ENCODE measurements around the gene SEMA3E. TPM values are rescaled to one million over a fixed set of nuclear protein-coding genes. Genes with fewer than 3 reads are reported as not detected.

SEMA3E gene
- total RNA-seq, 4 donors from 2014 or later = 1.5 to 5.3 (median 3.5) TPM

GRCh38 chr7:83689855-83690254, 40.9 kb upstream of the SEMA3E start:
- TF ChIP-seq CTCF (IDR thresholded peaks at IDR 0.05; ENCODE audit: low read depth) = no peak

- no peak for TF ChIP-seq CTCF (IDR thresholded peaks at IDR 0.05; ENCODE audit: low read depth)
These were observed 37.5 kb upstream of the SEMA3E start for GRCh38 chr7:83686416-83686815.

- no peak for TF ChIP-seq CTCF (IDR thresholded peaks at IDR 0.05; ENCODE audit: low read depth)
These were observed 36.0 kb upstream of the SEMA3E start for GRCh38 chr7:83684928-83685327.

GRCh38 chr7:83681200-83681778, 32.4 kb upstream of the SEMA3E start:
- no peak for TF ChIP-seq CTCF (IDR thresholded peaks at IDR 0.05; ENCODE audit: low read depth)

GRCh38 chr7:83677180-83677866, 28.4 kb upstream of the SEMA3E start:
- no peak for TF ChIP-seq CTCF (IDR thresholded peaks at IDR 0.05; ENCODE audit: low read depth)

- TF ChIP-seq CTCF (IDR thresholded peaks at IDR 0.05; ENCODE audit: low read depth) = no peak
These were observed 23.2 kb upstream of the SEMA3E start for GRCh38 chr7:83672157-83672556.

GRCh38 chr7:83663131-83663530, 14.2 kb upstream of the SEMA3E start:
- no peak for TF ChIP-seq CTCF (IDR thresholded peaks at IDR 0.05; ENCODE audit: low read depth)
